Measurements from ENCODE around the gene DNAJC5G.

DNA sequence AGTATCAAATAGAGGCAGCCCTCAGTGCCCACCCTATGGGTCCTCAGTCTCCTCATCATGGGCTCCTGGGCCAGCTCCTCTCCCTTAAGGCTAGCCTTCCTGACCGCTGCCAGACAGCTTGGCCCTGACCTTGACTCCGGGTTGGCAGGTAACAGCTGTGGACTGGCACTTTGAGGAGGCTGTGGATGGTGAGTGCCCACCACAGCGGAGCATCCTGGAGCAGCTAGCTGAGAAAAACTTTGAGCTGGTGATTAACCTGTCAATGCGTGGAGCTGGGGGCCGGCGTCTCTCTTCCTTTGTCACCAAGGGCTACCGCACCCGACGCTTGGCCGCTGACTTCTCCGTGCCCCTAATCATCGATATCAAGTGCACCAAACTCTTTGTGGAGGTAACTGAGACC, 39.1 kb upstream of the DNAJC5G start:
- no peak for TF ChIP-seq CTCF (conservative IDR thresholded peaks at IDR 0.05; ENCODE audit: low read depth, low read length)
- no peak for TF ChIP-seq EZH2 (IDR thresholded peaks at IDR 0.05; ENCODE audit: borderline replicate concordance, low read depth, low read length, poor library complexity, severe bottlenecking)

All from A673 (cell line).